ENCODE measurements around the gene TBP.

TBP gene

DNA sequence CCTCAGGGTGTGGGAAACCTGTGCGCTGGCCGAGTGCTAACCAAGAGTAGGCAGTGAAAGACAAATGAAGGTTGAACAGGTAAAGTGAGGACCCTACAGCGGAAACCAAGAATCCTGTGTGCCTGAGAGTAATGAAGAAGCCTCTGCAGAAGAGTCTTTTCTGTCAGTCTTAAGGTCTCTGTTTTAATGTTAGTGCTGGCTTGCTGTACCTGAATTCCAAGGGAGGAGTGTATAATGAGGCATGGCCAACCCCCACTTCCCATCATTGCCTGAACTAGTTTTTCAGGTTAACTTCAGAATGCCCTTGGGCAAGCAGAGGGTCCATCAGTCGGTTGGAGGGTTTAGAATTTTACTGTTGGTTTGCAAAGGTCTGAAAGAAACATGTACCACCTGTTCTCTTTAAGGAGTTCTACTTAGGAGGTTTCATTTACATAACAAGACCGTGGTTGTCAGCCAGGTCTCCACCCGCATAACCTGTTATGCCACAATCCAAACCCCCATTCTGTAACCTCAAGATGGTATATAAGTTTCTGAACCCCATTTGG is 30.9 kb downstream of the TBP start:
- TF ChIP-seq EGR1 (IDR thresholded peaks at IDR 0.05): no peak
- TF ChIP-seq TEAD4 (IDR thresholded peaks at IDR 0.05): no peak
- TF ChIP-seq CEBPB (IDR thresholded peaks at IDR 0.05): no peak
- TF ChIP-seq CREB1 (IDR thresholded peaks at IDR 0.05; ENCODE audit: low read depth): no peak
- TF ChIP-seq, protein P1, sequence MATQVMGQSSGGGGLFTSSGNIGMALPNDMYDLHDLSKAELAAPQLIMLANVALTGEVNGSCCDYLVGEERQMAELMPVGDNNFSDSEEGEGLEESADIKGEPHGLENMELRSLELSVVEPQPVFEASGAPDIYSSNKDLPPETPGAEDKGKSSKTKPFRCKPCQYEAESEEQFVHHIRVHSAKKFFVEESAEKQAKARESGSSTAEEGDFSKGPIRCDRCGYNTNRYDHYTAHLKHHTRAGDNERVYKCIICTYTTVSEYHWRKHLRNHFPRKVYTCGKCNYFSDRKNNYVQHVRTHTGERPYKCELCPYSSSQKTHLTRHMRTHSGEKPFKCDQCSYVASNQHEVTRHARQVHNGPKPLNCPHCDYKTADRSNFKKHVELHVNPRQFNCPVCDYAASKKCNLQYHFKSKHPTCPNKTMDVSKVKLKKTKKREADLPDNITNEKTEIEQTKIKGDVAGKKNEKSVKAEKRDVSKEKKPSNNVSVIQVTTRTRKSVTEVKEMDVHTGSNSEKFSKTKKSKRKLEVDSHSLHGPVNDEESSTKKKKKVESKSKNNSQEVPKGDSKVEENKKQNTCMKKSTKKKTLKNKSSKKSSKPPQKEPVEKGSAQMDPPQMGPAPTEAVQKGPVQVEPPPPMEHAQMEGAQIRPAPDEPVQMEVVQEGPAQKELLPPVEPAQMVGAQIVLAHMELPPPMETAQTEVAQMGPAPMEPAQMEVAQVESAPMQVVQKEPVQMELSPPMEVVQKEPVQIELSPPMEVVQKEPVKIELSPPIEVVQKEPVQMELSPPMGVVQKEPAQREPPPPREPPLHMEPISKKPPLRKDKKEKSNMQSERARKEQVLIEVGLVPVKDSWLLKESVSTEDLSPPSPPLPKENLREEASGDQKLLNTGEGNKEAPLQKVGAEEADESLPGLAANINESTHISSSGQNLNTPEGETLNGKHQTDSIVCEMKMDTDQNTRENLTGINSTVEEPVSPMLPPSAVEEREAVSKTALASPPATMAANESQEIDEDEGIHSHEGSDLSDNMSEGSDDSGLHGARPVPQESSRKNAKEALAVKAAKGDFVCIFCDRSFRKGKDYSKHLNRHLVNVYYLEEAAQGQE (IDR thresholded peaks at IDR 0.05; ENCODE audit: low read depth): no peak
- TF ChIP-seq, protein P2, sequence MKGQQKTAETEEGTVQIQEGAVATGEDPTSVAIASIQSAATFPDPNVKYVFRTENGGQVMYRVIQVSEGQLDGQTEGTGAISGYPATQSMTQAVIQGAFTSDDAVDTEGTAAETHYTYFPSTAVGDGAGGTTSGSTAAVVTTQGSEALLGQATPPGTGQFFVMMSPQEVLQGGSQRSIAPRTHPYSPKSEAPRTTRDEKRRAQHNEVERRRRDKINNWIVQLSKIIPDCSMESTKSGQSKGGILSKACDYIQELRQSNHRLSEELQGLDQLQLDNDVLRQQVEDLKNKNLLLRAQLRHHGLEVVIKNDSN (IDR thresholded peaks at IDR 0.05): no peak
- no peak for TF ChIP-seq TCF12 (IDR thresholded peaks at IDR 0.05; ENCODE audit: low read depth)
- no peak for TF ChIP-seq ZBTB7A (IDR thresholded peaks at IDR 0.05; ENCODE audit: low read depth)
- no peak for TF ChIP-seq YY1 (IDR thresholded peaks at IDR 0.05; ENCODE audit: low read depth)
- no peak for TF ChIP-seq EP300 (IDR thresholded peaks at IDR 0.05; ENCODE audit: borderline replicate concordance)
- no peak for TF ChIP-seq FOXM1 (IDR thresholded peaks at IDR 0.05; ENCODE audit: borderline replicate concordance, low read depth)
- no peak for TF ChIP-seq RAD21 (IDR thresholded peaks at IDR 0.05; ENCODE audit: low read depth)
- TF ChIP-seq NFIC (IDR thresholded peaks at IDR 0.05): no peak
- TF ChIP-seq TAF1 (IDR thresholded peaks at IDR 0.05; ENCODE audit: low read depth): no peak
- TF ChIP-seq, protein P3, sequence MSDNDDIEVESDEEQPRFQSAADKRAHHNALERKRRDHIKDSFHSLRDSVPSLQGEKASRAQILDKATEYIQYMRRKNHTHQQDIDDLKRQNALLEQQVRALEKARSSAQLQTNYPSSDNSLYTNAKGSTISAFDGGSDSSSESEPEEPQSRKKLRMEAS (IDR thresholded peaks at IDR 0.05): no peak

- TF ChIP-seq TCF12 (IDR thresholded peaks at IDR 0.05; ENCODE audit: low read depth) (no peak), TAF1 (IDR thresholded peaks at IDR 0.05; ENCODE audit: low read depth) (no peak), NFIC (IDR thresholded peaks at IDR 0.05) (no peak), EP300 (IDR thresholded peaks at IDR 0.05; ENCODE audit: borderline replicate concordance) (no peak), EGR1 (IDR thresholded peaks at IDR 0.05) (no peak), FOXM1 (IDR thresholded peaks at IDR 0.05; ENCODE audit: borderline replicate concordance, low read depth) (no peak), TEAD4 (IDR thresholded peaks at IDR 0.05) (no peak), CREB1 (IDR thresholded peaks at IDR 0.05; ENCODE audit: low read depth) (no peak), RAD21 (IDR thresholded peaks at IDR 0.05; ENCODE audit: low read depth) (no peak), ZBTB7A (IDR thresholded peaks at IDR 0.05; ENCODE audit: low read depth) (no peak), YY1 (IDR thresholded peaks at IDR 0.05; ENCODE audit: low read depth) (no peak)
- TF ChIP-seq, protein P1 (IDR thresholded peaks at IDR 0.05; ENCODE audit: low read depth): no peak
- TF ChIP-seq, protein P2 (IDR thresholded peaks at IDR 0.05): no peak
These were observed 36.6 kb downstream of the TBP start for GRCh38 chr6:170590725-170591124.

DNA sequence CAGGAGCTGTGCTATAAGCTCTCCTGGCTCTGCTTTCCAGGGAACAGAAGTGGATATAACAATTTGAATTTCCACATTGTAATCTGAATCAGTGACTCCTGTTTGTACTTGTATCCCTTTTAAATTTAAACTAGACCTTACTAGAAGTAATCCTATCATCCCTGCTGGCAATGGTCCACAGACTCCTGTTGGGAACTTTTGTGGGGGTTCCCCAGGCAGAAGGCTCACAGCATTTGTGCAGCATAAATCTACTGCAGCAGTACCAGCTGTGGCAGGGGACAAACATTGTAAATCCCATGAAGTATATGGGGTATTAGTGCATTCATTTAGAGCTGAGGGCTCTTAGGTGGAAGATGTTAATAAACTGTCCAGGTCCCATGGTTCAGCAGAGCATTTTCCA is 42.3 kb downstream of the TBP start:
- TF ChIP-seq EGR1 (IDR thresholded peaks at IDR 0.05) (no peak), NFIC (IDR thresholded peaks at IDR 0.05) (no peak), YY1 (IDR thresholded peaks at IDR 0.05; ENCODE audit: low read depth) (no peak), TEAD4 (IDR thresholded peaks at IDR 0.05) (no peak), ZBTB7A (IDR thresholded peaks at IDR 0.05; ENCODE audit: low read depth) (no peak), FOXM1 (IDR thresholded peaks at IDR 0.05; ENCODE audit: borderline replicate concordance, low read depth) (no peak), RAD21 (IDR thresholded peaks at IDR 0.05; ENCODE audit: low read depth) (no peak)

DNA sequence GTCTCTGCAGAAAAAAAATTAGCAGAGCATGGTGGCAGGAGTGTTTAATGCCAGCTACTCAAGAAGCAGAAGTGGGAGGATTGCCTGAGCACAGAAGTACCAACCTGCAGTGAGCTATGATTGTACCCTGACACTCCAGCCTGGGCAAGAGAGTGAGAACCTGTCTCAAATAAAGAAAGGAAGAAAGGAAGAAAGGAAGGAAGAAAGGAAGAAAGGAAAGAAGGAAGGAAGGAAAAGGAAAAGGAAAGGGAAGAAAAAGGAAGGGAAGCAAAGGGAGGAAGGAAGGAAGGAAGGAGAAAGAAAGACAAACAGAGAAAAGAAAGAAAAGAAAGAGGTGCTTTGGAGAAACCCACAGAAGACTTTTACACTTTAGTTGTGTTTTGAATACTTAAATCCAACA is 43.1 kb downstream of the TBP start:
- TF ChIP-seq CEBPB (IDR thresholded peaks at IDR 0.05) (no peak), ZBTB7A (IDR thresholded peaks at IDR 0.05; ENCODE audit: low read depth) (no peak), EGR1 (IDR thresholded peaks at IDR 0.05) (no peak), CREB1 (IDR thresholded peaks at IDR 0.05; ENCODE audit: low read depth) (no peak), YY1 (IDR thresholded peaks at IDR 0.05; ENCODE audit: low read depth) (no peak), NFIC (IDR thresholded peaks at IDR 0.05) (no peak)
- TF ChIP-seq, protein P2 (IDR thresholded peaks at IDR 0.05): no peak

DNA sequence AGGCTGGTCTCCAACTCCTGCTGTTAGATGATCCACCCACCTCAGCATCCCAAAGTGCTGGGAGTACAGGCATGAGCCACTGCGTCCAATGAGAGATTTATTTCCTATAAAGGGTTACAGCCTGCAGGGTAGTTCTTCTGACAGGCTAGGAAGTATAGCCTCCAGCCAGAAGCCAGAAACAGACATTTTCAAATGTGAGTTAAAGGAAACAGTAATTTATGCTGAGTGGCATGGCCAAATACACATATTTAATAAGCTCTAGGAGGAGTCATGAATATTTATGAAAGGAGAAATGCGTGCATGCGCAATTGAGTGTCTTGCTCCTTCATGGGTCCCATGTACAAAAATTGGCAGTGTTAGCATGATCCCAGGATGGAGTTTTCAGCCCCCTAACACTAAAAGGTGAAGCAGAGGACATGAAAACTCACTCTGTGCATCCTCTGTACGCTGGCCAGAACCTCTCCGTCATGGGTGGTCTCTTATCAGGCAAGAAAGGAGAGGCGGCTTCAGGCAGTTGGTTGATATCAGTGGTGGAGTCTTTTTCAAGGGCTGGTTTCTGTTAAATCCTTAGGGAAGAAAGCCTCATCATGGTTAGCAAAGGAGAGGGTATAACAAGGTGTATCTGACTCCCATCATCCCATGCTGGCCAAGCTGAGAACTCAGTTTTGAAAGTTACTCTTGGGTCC is 51.5 kb downstream of the TBP start:
- TF ChIP-seq, protein P2 (IDR thresholded peaks at IDR 0.05): no peak
- TF ChIP-seq YY1 (IDR thresholded peaks at IDR 0.05; ENCODE audit: low read depth): no peak
- TF ChIP-seq NFIC (IDR thresholded peaks at IDR 0.05): no peak
- no peak for TF ChIP-seq TCF12 (IDR thresholded peaks at IDR 0.05; ENCODE audit: low read depth)

Measured in Ishikawa (cell line).